MM.1S (cell line): ENCODE data around the gene CACNA1D.

Experiments
- CTCF ChIP-seq: fragments of 300-600 bp; sonication (generic); IDR thresholded peaks from 2 replicates; pipeline ENCODE4 v1.5.1; 2016; ENCODE audit warnings: antibody characterized with exemption, low read length, mixed read lengths
- EZH2phosphoT487 ChIP-seq: fragments of 300-600 bp; sonication (generic); IDR thresholded peaks from 2 replicates; pipeline ENCODE4 v1.6.1; 2018; ENCODE audit warnings: antibody characterized with exemption, low read length

GRCh38 chr3:53809267-53809666 lies 314.9 kb downstream of the CACNA1D start:
- TF ChIP-seq CTCF = no peak
- TF ChIP-seq EZH2phosphoT487 = no peak
